GM12891 (cell line): Measurements from ENCODE around the gene CCN5.

ENCODE experiments used
- DNase-seq: peaks from one replicate; pipeline ENCODE4 v3.0.0; 2011; ENCODE audit warnings: low spot score; ENCODE audit not compliant: insufficient read length
- FAIRE-seq: peaks from 2 replicates; lab custom pipeline; 2011; peaks lifted over from hg19 to GRCh38; lab: Jason Lieb, UNC
- PAX5 ChIP-seq: IDR thresholded peaks from 2 replicates; pipeline ENCODE4 v1.6.1; 2011; ENCODE audit warnings: low read length, moderate library complexity, mild to moderate bottlenecking; ENCODE audit not compliant: insufficient read depth, severe bottlenecking
- POLR2A ChIP-seq: IDR thresholded peaks from 2 replicates; pipeline ENCODE4 v1.6.1; 2011; ENCODE audit warnings: low read depth, low read length, control low read depth
- POLR2AphosphoS5 ChIP-seq: IDR thresholded peaks from 2 replicates; pipeline ENCODE4 v1.6.1; 2011; ENCODE audit warnings: low read depth, low read length, control low read depth
- POU2F2 ChIP-seq: IDR thresholded peaks from 2 replicates; pipeline ENCODE4 v1.6.1; 2011; ENCODE audit warnings: low read depth, mild to moderate bottlenecking, control low read depth, low read length, moderate library complexity
- SPI1 ChIP-seq: IDR thresholded peaks from 2 replicates; pipeline ENCODE4 v1.6.1; 2011; ENCODE audit warnings: low read depth, low read length, control low read depth
- TAF1 ChIP-seq: IDR thresholded peaks from 2 replicates; pipeline ENCODE4 v1.6.1; 2011; ENCODE audit warnings: low read depth, low read length, control low read depth

Gene CCN5

DNA sequence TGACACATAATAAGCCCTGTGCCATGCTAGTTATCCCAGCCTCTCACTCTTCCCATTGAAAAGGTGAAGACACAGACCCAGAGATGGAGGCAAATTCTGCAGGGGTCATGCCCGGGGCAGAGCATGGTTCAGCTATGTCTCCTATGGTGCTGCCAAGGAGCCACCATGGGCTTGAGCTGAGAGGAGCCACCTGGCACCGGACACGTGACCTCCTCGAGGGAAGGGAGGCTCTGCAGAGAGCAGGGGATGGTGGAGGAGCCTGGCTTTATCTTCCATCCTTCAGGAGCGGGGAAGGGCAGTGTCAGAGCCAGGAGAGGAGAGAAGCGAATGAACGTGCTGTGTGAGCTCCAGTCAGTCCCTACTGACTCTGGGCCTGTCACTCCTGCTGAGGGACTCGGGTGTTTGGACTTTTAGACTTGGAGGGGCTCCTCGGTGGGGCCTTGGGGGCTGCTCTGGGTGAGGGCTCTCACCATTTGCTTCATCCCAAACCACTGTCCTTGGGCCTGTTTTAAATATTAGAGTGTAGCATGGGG, 11.1 kb upstream of the CCN5 start:
- no peak for DNase-seq
- FAIRE-seq: no peak
- TF ChIP-seq POLR2A (no peak), TAF1 (no peak), POU2F2 (no peak), PAX5 (no peak), SPI1 (no peak), POLR2AphosphoS5 (no peak)

GRCh38 chr20:44704551-44704971, 10.6 kb upstream of the CCN5 start:
- DNase-seq: no peak
- no peak for FAIRE-seq

GRCh38 chr20:44705364-44706094, 9.6 kb upstream of the CCN5 start:
- FAIRE-seq (no peak), DNase-seq (no peak)
- TF ChIP-seq PAX5 (no peak), TAF1 (no peak), POLR2AphosphoS5 (no peak), SPI1 (no peak), POU2F2 (no peak), POLR2A (no peak)

More at GRCh38 chr20:44704551-44704971, 10.6 kb upstream of the CCN5 start:
- TF ChIP-seq POLR2AphosphoS5 (no peak), POU2F2 (no peak)

- no peak for DNase-seq
- no peak for FAIRE-seq
- TF ChIP-seq POLR2AphosphoS5: no peak
- no peak for TF ChIP-seq TAF1
- no peak for TF ChIP-seq POU2F2
- TF ChIP-seq SPI1: no peak
- TF ChIP-seq PAX5: no peak
- TF ChIP-seq POLR2A: no peak
These were observed 8.7 kb upstream of the CCN5 start for GRCh38 chr20:44706301-44707017.

- no peak for FAIRE-seq
These were observed 8.1 kb upstream of the CCN5 start for GRCh38 chr20:44707018-44707579.

DNA sequence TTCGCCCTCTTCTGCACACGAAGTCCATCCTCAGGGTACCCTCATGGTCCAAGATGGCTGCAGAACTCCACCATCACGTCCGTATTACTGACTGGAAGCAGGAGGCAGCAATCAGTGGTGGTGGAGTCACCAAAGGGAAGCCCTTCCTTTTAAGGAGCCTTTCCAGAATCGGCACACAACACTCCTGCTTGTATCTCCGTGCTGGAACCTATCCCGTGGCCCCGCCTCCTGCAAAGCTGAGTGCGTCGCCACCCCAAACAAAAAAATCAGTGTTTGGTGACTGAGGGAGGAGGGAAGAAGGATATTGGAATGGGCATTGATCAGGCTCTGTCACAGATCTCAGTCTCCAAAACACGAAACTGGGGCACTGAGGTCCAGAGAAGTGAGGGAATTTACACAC, 5.8 kb upstream of the CCN5 start:
- DNase-seq (no peak), FAIRE-seq (no peak)
- TF ChIP-seq POU2F2 (no peak), PAX5 (no peak), POLR2AphosphoS5 (no peak), SPI1 (no peak), TAF1 (no peak), POLR2A (no peak)

More at GRCh38 chr20:44707018-44707579, 8.1 kb upstream of the CCN5 start:
- DNase-seq: no peak
- TF ChIP-seq SPI1: no peak
- TF ChIP-seq POLR2A: no peak
- no peak for TF ChIP-seq TAF1
- TF ChIP-seq POU2F2: no peak
- no peak for TF ChIP-seq POLR2AphosphoS5
- TF ChIP-seq PAX5: no peak

- TF ChIP-seq POLR2A (no peak), PAX5 (no peak), TAF1 (no peak), SPI1 (no peak), POU2F2 (no peak), POLR2AphosphoS5 (no peak)
- DNase-seq: no peak
- no peak for FAIRE-seq
These were observed 5.4 kb upstream of the CCN5 start for GRCh38 chr20:44709797-44710196.

GRCh38 chr20:44711237-44711636, 3.9 kb upstream of the CCN5 start:
- FAIRE-seq (no peak), DNase-seq (no peak)
- TF ChIP-seq TAF1 (no peak), PAX5 (no peak), POLR2AphosphoS5 (no peak), POLR2A (no peak), SPI1 (no peak), POU2F2 (no peak)
